OCI-LY7 (cell line): ENCODE data around the gene INTS7.

Experiments used
- EZH2phosphoT487 ChIP-seq: fragments of 200-600 bp; sonication (generic); IDR thresholded peaks from 2 replicates; pipeline ENCODE4 v1.6.1; 2018; ENCODE audit warnings: low read depth, borderline replicate concordance, mild to moderate bottlenecking, mixed run types, antibody characterized with exemption, low read length, moderate library complexity, mixed read lengths
- TF ChIP-seq, protein P1 (sequence below): fragments of 200-600 bp; sonication (generic); conservative IDR thresholded peaks from 2 replicates; pipeline ENCODE4 v1.5.1; 2014; ENCODE audit warnings: mild to moderate bottlenecking, antibody characterized with exemption, low read length, moderate library complexity, mixed read lengths

DNA sequence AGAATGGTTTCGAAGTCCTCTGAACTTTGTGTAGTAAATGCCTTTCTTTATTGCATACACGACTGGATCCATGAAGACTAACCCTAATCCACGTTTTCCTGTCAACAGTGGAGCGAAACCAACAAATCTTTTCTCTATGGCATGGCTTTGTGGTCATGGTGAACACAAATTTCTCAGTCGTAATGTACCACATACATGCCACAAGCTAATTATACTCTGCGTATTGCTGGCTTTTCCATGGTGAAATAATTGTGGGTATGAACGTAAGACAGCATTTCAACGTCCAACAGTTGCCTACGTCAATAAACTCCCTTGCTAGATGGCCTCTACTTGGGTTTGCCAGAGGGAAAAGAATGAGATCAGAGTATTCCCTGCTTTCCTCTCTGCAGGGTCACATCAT lies 27.5 kb downstream of the INTS7 start:
- TF ChIP-seq, protein P1, sequence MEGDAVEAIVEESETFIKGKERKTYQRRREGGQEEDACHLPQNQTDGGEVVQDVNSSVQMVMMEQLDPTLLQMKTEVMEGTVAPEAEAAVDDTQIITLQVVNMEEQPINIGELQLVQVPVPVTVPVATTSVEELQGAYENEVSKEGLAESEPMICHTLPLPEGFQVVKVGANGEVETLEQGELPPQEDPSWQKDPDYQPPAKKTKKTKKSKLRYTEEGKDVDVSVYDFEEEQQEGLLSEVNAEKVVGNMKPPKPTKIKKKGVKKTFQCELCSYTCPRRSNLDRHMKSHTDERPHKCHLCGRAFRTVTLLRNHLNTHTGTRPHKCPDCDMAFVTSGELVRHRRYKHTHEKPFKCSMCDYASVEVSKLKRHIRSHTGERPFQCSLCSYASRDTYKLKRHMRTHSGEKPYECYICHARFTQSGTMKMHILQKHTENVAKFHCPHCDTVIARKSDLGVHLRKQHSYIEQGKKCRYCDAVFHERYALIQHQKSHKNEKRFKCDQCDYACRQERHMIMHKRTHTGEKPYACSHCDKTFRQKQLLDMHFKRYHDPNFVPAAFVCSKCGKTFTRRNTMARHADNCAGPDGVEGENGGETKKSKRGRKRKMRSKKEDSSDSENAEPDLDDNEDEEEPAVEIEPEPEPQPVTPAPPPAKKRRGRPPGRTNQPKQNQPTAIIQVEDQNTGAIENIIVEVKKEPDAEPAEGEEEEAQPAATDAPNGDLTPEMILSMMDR = no peak
- TF ChIP-seq EZH2phosphoT487 = no peak
